COR-L47 (cell line): Measurements from ENCODE around the gene PIEZO2.
"Not testable (repeated sequence)": the region's sequence is repeated elsewhere in the genome, so short reads cannot be mapped to it uniquely, and the experiment has no call there.

Source experiments
- DNase-seq: peaks from one replicate; lab custom pipeline; 2025; lab: John Stamatoyannopoulos, UW

The PIEZO2 gene

GRCh38 chr18:11149441-11150270 is at the start of gene PIEZO2:
TSS of gene PIEZO2 (minus strand) at chr18:11149569. CDS start at chr18:11148588, 981 bp downstream.
- no peak for DNase-seq

- DNase-seq = no peak
Observed at GRCh38 chr18:11183637-11184036, 34.3 kb upstream of the PIEZO2 start.

- DNase-seq = not testable (repeated sequence)
Observed at GRCh38 chr18:11181629-11182028, 32.3 kb upstream of the PIEZO2 start.

- DNase-seq = no peak
Observed at GRCh38 chr18:11179959-11180519, 30.7 kb upstream of the PIEZO2 start.

GRCh38 chr18:11178951-11179549 is 29.7 kb upstream of the PIEZO2 start:
- DNase-seq = no peak

- no peak for DNase-seq
Observed at GRCh38 chr18:11177382-11177781, 28.0 kb upstream of the PIEZO2 start.

- no peak for DNase-seq
Observed at GRCh38 chr18:11176481-11176881, 27.1 kb upstream of the PIEZO2 start.

GRCh38 chr18:11175266-11175979 is 26.1 kb upstream of the PIEZO2 start:
- no peak for DNase-seq

GRCh38 chr18:11174179-11174578 is 24.8 kb upstream of the PIEZO2 start:
- DNase-seq = not testable (repeated sequence)

- DNase-seq = no peak
Observed at GRCh38 chr18:11167778-11168177, 18.4 kb upstream of the PIEZO2 start.

GRCh38 chr18:11165952-11166351 is 16.6 kb upstream of the PIEZO2 start:
- no peak for DNase-seq

GRCh38 chr18:11165138-11165537 is 15.8 kb upstream of the PIEZO2 start:
- DNase-seq = no peak

- DNase-seq = no peak
Observed at GRCh38 chr18:11163665-11164064, 14.3 kb upstream of the PIEZO2 start.

- no peak for DNase-seq
Observed at GRCh38 chr18:11162889-11163288, 13.5 kb upstream of the PIEZO2 start.

GRCh38 chr18:11162462-11162861 is 13.1 kb upstream of the PIEZO2 start:
- DNase-seq = no peak

GRCh38 chr18:11160313-11160712 is 10.9 kb upstream of the PIEZO2 start:
- DNase-seq = no peak

- no peak for DNase-seq
Observed at GRCh38 chr18:11159844-11160243, 10.5 kb upstream of the PIEZO2 start.

- no peak for DNase-seq
Observed at GRCh38 chr18:11156978-11157377, 7.6 kb upstream of the PIEZO2 start.

- no peak for DNase-seq
Observed at GRCh38 chr18:11155034-11155759, 5.8 kb upstream of the PIEZO2 start.

- DNase-seq = peak; percentile 49
Observed at GRCh38 chr18:11154368-11154989, 5.1 kb upstream of the PIEZO2 start.

- no peak for DNase-seq
Observed at GRCh38 chr18:11153097-11153496, 3.7 kb upstream of the PIEZO2 start.

- no peak for DNase-seq
Observed at GRCh38 chr18:11150271-11150615, 874 bp upstream of the PIEZO2 start.
